ENCODE measurements around the gene CTF1. TPM values are rescaled to one million over a fixed set of nuclear protein-coding genes. Genes with fewer than 3 reads are reported as not detected.
A peak's percentile ranks its signal among the peaks of the same experiment; 100 is the strongest.
"Not testable (repeated sequence)": the region's sequence is repeated elsewhere in the genome, so short reads cannot be mapped to it uniquely, and the experiment has no call there.

Gene CTF1
- polyA plus RNA-seq, 2 of the 4 experiments (the other 2 are of a cell fraction), result 0.23 to 0.44 TPM

DNA sequence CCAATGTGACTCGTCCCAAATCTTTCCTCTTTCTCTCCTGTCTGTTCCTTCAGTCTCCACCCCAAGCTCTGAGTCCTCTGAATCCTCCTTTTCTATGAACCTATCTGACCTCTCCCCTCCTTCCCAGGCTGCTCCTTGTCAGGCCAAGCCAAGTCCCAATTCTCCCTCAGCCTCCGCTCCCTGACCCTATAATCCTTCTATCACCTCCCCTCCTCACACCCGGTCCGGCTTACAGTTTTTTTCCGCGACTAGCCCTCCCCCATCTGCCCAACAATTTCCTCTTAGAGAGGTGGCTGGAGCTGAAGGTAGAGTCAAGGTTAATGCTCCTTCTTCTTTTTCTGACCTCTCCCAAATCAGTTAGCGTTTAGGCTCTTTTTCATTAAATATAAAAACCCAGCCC lies 35.7 kb upstream of the CTF1 start:
- H3K4me2 ChIP-seq; CTCF ChIA-PET; DNase-seq (ENCODE audit: low read depth in 1 of 2, low spot score in 1 of 2); FAIRE-seq; POLR2A ChIA-PET; H3K4me3 ChIP-seq; H3K27ac ChIP-seq; H3K4me1 ChIP-seq; H3K9me3 ChIP-seq; ATAC-seq: not testable (repeated sequence)
- 90% methylated on average over 7 of the region's 7 CpGs for WGBS (ENCODE audit: missing lambda C conversion rate)

DNA sequence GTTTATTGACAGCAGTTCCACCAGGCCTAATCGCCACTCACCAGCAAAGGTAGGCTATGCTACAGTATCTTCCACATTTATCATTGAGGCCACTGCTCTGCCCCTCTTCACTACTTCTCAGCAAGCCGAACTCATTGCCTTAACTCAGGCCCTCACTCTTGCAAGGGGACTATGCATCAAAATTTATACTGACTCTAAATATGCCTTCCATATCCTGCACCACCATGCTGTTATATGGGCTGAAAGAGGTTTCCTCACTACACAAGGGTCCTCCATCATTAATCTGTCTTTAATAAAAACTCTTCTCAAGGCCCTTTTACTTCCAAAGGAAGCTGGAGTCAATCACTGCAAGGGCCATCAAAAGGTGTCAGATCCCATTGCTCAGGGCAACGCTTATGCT lies 33.2 kb upstream of the CTF1 start:
- H3K27ac ChIP-seq; POLR2A ChIA-PET; H3K4me1 ChIP-seq; H3K9me3 ChIP-seq; H3K4me3 ChIP-seq; ATAC-seq; H3K4me2 ChIP-seq; FAIRE-seq; DNase-seq (ENCODE audit: low read depth in 1 of 2, low spot score in 1 of 2): not testable (repeated sequence)
- 91% methylated on average over 3 of the region's 3 CpGs for WGBS (ENCODE audit: missing lambda C conversion rate)
- CTCF ChIA-PET, result interaction anchor here (1.6 kb wide), 1 partner anchor 18 kb away, joined by 6 read pairs; no protein-coding TSS in a partner anchor

DNA sequence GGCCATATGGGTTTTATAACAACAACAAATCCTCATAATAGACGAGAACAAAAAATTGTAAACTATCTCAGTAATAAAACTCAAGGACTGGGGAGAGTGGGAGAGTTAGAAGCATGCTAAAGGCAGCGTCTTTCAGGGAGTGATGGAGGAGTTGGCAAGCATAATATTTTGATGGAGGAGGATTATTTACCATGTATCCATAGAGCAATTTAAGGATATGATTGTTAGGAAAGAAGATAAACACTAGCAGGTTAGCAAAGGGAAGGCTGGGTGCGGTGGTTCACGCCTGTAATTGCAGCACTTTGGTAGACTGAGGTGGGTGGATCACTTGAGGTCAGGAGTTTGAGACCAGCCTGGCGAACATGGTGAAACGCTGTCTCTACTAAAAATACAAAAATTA lies 30.4 kb upstream of the CTF1 start:
- DNase-seq (ENCODE audit: low read depth in 1 of 2, low spot score in 1 of 2), result no peak
- Histone ChIP-seq H3K4me3 (no peak overlapping the region), H3K9me3 (no peaks in the 10 kb centered on the region), H3K27ac (no peak overlapping the region), H3K4me1 (no peaks in the 10 kb centered on the region), H3K4me2 (no peak overlapping the region)
- no peak for FAIRE-seq
- no peak for ATAC-seq
- 88% methylated on average over 6 of the region's 6 CpGs for WGBS (ENCODE audit: missing lambda C conversion rate)
- ChIA-PET POLR2A (no interaction called here), CTCF (interaction anchor here (0.7 to 1.5 kb wide), 4 partner anchors 9 to 21 kb away, joined by 3 to 5 read pairs (median 3); no protein-coding TSS in a partner anchor)
- TF ChIP-seq MYC (IDR thresholded peaks at IDR 0.05; ENCODE audit: borderline replicate concordance, low read length), result no peak
- TF ChIP-seq SREBF2 (IDR thresholded peaks at IDR 0.05), result no peak
- TF ChIP-seq POLR2A (IDR thresholded peaks at IDR 0.05; ENCODE audit: low read length), result no peak
- TF ChIP-seq, protein P1, sequence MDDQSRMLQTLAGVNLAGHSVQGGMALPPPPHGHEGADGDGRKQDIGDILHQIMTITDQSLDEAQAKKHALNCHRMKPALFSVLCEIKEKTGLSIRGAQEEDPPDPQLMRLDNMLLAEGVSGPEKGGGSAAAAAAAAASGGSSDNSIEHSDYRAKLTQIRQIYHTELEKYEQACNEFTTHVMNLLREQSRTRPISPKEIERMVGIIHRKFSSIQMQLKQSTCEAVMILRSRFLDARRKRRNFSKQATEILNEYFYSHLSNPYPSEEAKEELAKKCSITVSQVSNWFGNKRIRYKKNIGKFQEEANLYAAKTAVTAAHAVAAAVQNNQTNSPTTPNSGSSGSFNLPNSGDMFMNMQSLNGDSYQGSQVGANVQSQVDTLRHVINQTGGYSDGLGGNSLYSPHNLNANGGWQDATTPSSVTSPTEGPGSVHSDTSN (IDR thresholded peaks at IDR 0.05), result no peak

DNA sequence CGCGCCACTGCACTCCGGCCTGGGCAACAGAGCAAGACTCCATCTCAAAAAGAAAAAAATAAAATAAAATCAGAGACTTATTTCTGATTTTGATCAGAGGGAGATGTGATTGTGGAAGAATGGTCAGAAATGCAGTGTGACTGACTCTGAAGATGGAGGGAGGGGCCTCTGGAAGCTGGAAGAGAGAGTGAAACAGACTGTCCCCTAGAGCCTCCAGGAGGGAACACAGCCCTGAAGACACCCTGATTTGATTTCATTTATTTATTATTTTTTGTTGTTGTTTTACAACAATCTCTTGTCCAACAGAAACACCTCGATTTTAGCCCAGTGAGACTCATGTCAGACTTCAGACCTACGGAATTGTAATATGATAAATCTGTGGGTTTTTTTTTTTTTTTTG lies 28.7 kb upstream of the CTF1 start:
- no peak overlapping the region for H3K27ac ChIP-seq
- H3K4me2 ChIP-seq, result no peak overlapping the region
- DNase-seq (ENCODE audit: low read depth in 1 of 2, low spot score in 1 of 2) (peak; percentile 42 to 43), FAIRE-seq (no peak), ATAC-seq (peak; percentile 92 to 93)
- H3K4me1 ChIP-seq, result no peaks in the 10 kb centered on the region
- CTCF ChIA-PET, result interaction anchor here (0.5 to 2.0 kb wide), 5 partner anchors 23 to 53 kb away, joined by 3 to 5 read pairs (median 5); no protein-coding TSS in a partner anchor
- H3K9me3 ChIP-seq, result no peaks in the 10 kb centered on the region
- H3K4me3 ChIP-seq, result no peak overlapping the region
- TF ChIP-seq NPAS2 (CRISPR knock-in tag; IDR thresholded peaks at IDR 0.05; ENCODE audit: borderline replicate concordance) (no peak), HOXB5 (CRISPR knock-in tag; IDR thresholded peaks at IDR 0.05) (no peak), POLR2AphosphoS2 (conservative IDR thresholded peaks at IDR 0.05; ENCODE audit: low read length) (no peak), GATA3 (IDR thresholded peaks at IDR 0.05; ENCODE audit: borderline replicate concordance) (no peak), CEBPB (IDR thresholded peaks at IDR 0.05) (no peak), HEYL (CRISPR knock-in tag; IDR thresholded peaks at IDR 0.05) (no peak), TFCP2L1 (CRISPR knock-in tag; IDR thresholded peaks at IDR 0.05) (no peak)
- 81% methylated on average over 5 of the region's 5 CpGs for WGBS (ENCODE audit: missing lambda C conversion rate)
- POLR2A ChIA-PET, result no interaction called here

DNA sequence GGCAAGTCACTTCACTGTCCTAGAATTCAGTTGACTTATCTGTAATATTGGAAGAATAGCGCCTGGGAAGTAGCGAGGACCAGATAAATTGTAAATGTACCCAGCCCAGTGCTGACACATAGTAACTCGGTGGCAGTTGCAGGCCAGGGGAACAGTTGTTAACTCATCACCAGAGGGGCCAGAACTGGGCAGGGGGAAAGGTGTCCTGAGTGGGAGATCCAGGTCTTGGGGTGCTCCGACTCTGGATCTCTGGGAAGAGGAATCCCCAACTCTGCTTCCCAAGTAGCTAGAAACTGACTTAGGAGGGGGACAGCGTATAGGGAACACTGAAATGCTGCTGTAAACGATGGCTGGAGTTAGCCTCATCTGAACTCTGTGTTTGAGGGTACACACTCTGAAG lies 25.5 kb upstream of the CTF1 start:
- CTCF ChIA-PET, result interaction anchor here (0.6 to 4.8 kb wide), 3 partner anchors 16 to 31 kb away, joined by 3 to 22 read pairs (median 14); no protein-coding TSS in a partner anchor
- H3K4me2 ChIP-seq, result no peak overlapping the region
- H3K27ac ChIP-seq, result no peak overlapping the region
- WGBS (ENCODE audit: missing lambda C conversion rate), result 85% methylated on average over 6 of the region's 6 CpGs
- POLR2A ChIA-PET, result no interaction called here
- no peak for DNase-seq (ENCODE audit: low read depth in 1 of 2, low spot score in 1 of 2)
- FAIRE-seq, result no peak
- no peaks in the 10 kb centered on the region for H3K9me3 ChIP-seq
- no peak for ATAC-seq
- 0 out of 3 replicates have a peak, but pooled peaks cover 4% of the 10 kb centered on the region for H3K4me1 ChIP-seq
- H3K4me3 ChIP-seq, result no peak overlapping the region
- TF ChIP-seq RFX5 (IDR thresholded peaks at IDR 0.05), result no peak
- TF ChIP-seq, protein P2, sequence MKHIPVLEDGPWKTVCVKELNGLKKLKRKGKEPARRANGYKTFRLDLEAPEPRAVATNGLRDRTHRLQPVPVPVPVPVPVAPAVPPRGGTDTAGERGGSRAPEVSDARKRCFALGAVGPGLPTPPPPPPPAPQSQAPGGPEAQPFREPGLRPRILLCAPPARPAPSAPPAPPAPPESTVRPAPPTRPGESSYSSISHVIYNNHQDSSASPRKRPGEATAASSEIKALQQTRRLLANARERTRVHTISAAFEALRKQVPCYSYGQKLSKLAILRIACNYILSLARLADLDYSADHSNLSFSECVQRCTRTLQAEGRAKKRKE (CRISPR knock-in tag; IDR thresholded peaks at IDR 0.05; ENCODE audit: low read depth), result no peak
- no peak for TF ChIP-seq EHF (CRISPR knock-in tag; IDR thresholded peaks at IDR 0.05)
- TF ChIP-seq ZNF302 (CRISPR knock-in tag; IDR thresholded peaks at IDR 0.05), result no peak
- TF ChIP-seq JUN (IDR thresholded peaks at IDR 0.05), result no peak
- TF ChIP-seq CBX8 (IDR thresholded peaks at IDR 0.05), result no peak
- TF ChIP-seq ZFP36 (IDR thresholded peaks at IDR 0.05; ENCODE audit: borderline replicate concordance, partially characterized antibody), result no peak
- no peak for TF ChIP-seq EP300 (IDR thresholded peaks at IDR 0.05)
- no peak for TF ChIP-seq PHF8 (IDR thresholded peaks at IDR 0.05; ENCODE audit: borderline replicate concordance, low read depth)
- TF ChIP-seq FOSB (CRISPR knock-in tag; IDR thresholded peaks at IDR 0.05), result no peak
- TF ChIP-seq, protein P3, sequence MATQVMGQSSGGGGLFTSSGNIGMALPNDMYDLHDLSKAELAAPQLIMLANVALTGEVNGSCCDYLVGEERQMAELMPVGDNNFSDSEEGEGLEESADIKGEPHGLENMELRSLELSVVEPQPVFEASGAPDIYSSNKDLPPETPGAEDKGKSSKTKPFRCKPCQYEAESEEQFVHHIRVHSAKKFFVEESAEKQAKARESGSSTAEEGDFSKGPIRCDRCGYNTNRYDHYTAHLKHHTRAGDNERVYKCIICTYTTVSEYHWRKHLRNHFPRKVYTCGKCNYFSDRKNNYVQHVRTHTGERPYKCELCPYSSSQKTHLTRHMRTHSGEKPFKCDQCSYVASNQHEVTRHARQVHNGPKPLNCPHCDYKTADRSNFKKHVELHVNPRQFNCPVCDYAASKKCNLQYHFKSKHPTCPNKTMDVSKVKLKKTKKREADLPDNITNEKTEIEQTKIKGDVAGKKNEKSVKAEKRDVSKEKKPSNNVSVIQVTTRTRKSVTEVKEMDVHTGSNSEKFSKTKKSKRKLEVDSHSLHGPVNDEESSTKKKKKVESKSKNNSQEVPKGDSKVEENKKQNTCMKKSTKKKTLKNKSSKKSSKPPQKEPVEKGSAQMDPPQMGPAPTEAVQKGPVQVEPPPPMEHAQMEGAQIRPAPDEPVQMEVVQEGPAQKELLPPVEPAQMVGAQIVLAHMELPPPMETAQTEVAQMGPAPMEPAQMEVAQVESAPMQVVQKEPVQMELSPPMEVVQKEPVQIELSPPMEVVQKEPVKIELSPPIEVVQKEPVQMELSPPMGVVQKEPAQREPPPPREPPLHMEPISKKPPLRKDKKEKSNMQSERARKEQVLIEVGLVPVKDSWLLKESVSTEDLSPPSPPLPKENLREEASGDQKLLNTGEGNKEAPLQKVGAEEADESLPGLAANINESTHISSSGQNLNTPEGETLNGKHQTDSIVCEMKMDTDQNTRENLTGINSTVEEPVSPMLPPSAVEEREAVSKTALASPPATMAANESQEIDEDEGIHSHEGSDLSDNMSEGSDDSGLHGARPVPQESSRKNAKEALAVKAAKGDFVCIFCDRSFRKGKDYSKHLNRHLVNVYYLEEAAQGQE (IDR thresholded peaks at IDR 0.05), result no peak
- TF ChIP-seq CHD2 (IDR thresholded peaks at IDR 0.05; ENCODE audit: low read length, partially characterized antibody), result no peak
- TF ChIP-seq JUNB (IDR thresholded peaks at IDR 0.05), result no peak
- TF ChIP-seq SMC3 (IDR thresholded peaks at IDR 0.05), result no peak
- TF ChIP-seq HDAC2 (IDR thresholded peaks at IDR 0.05), result no peak
- no peak for TF ChIP-seq POLR2AphosphoS2 (conservative IDR thresholded peaks at IDR 0.05; ENCODE audit: low read length)

Measured in A549 (cell line).